ENCODE measurements around the gene SNX13.
"Not testable (repeated sequence)": the region's sequence is repeated elsewhere in the genome, so short reads cannot be mapped to it uniquely, and the experiment has no call there.

SNX13 gene

GRCh38 chr7:17912050-17912449, 28.2 kb downstream of the SNX13 start:
- no peak for DNase-seq (ENCODE audit: low spot score)

- no peak for DNase-seq (ENCODE audit: low spot score)
Measured at GRCh38 chr7:17910377-17910776, 29.9 kb downstream of the SNX13 start.

GRCh38 chr7:17909310-17909709, 31.0 kb downstream of the SNX13 start:
- not testable (repeated sequence) for DNase-seq (ENCODE audit: low spot score)

- no peak for DNase-seq (ENCODE audit: low spot score)
Measured at GRCh38 chr7:17907014-17907413, 33.3 kb downstream of the SNX13 start.

- no peak for DNase-seq (ENCODE audit: low spot score)
Measured at GRCh38 chr7:17903337-17903736, 37.0 kb downstream of the SNX13 start.

GRCh38 chr7:17902599-17902998, 37.7 kb downstream of the SNX13 start:
- DNase-seq (ENCODE audit: low spot score), result no peak

GRCh38 chr7:17900464-17900863, 39.8 kb downstream of the SNX13 start:
- no peak for DNase-seq (ENCODE audit: low spot score)

- no peak for DNase-seq (ENCODE audit: low spot score)
Measured at GRCh38 chr7:17898111-17898510, 42.2 kb downstream of the SNX13 start.

GRCh38 chr7:17887286-17887685, 53.0 kb downstream of the SNX13 start:
- no peak for DNase-seq (ENCODE audit: low spot score)

GRCh38 chr7:17882685-17883084, 57.6 kb downstream of the SNX13 start:
- no peak for DNase-seq (ENCODE audit: low spot score)

GRCh38 chr7:17879075-17879661, 61.1 kb downstream of the SNX13 start:
- DNase-seq (ENCODE audit: low spot score), result no peak

- DNase-seq (ENCODE audit: low spot score), result no peak
Measured at GRCh38 chr7:17878627-17879026, 61.7 kb downstream of the SNX13 start.

- no peak for DNase-seq (ENCODE audit: low spot score)
Measured at GRCh38 chr7:17871815-17872533, 68.3 kb downstream of the SNX13 start.

- no peak for DNase-seq (ENCODE audit: low spot score)
Measured at GRCh38 chr7:17870406-17870805, 69.9 kb downstream of the SNX13 start.

- no peak for DNase-seq (ENCODE audit: low spot score)
Measured at GRCh38 chr7:17863809-17864143, 76.5 kb downstream of the SNX13 start.

- DNase-seq (ENCODE audit: low spot score), result no peak
Measured at GRCh38 chr7:17863095-17863808, 77.0 kb downstream of the SNX13 start.

GRCh38 chr7:17856251-17856650, 84.0 kb downstream of the SNX13 start:
- DNase-seq (ENCODE audit: low spot score), result no peak

GRCh38 chr7:17855202-17855601, 85.1 kb downstream of the SNX13 start:
- no peak for DNase-seq (ENCODE audit: low spot score)

- no peak for DNase-seq (ENCODE audit: low spot score)
Measured at GRCh38 chr7:17854261-17855047, 85.8 kb downstream of the SNX13 start.

GRCh38 chr7:17852361-17852760, 87.9 kb downstream of the SNX13 start:
- no peak for DNase-seq (ENCODE audit: low spot score)

- no peak for DNase-seq (ENCODE audit: low spot score)
Measured at GRCh38 chr7:17849504-17849903, 90.8 kb downstream of the SNX13 start.

GRCh38 chr7:17848516-17848915, 91.8 kb downstream of the SNX13 start:
- no peak for DNase-seq (ENCODE audit: low spot score)

- no peak for DNase-seq (ENCODE audit: low spot score)
Measured at GRCh38 chr7:17846935-17847334, 93.4 kb downstream of the SNX13 start.

Measured in left forelimb (tissue), 1 donor.